Endodermal cell (in vitro differentiated cells): ENCODE data around the gene MICAL3. TPM values are rescaled to one million over a fixed set of nuclear protein-coding genes. Genes with fewer than 3 reads are reported as not detected.

Source experiments
- DNase-seq: peaks from one replicate; pipeline ENCODE4 v3.0.0-alpha.2; 2017
- H3K27ac ChIP-seq: 2 replicates; pipeline ENCODE4 v1.5.1; 2013; ENCODE audit warnings: mild to moderate bottlenecking, low read depth, low read length, moderate library complexity
- H3K27me3 ChIP-seq: 2 replicates; pipeline ENCODE4 v1.6.1; 2013; ENCODE audit warnings: mild to moderate bottlenecking, low read length, moderate library complexity; ENCODE audit not compliant: insufficient read depth, control insufficient read depth, poor library complexity, severe bottlenecking
- H3K36me3 ChIP-seq: 2 replicates; pipeline ENCODE4 v1.7.0; 2013; ENCODE audit warnings: mild to moderate bottlenecking, low read length, moderate library complexity; ENCODE audit not compliant: control insufficient read depth, insufficient read depth
- H3K4me1 ChIP-seq: one replicate; pipeline ENCODE4 v1.7.0; 2013; ENCODE audit warnings: low read length; ENCODE audit not compliant: control insufficient read depth, insufficient read depth
- H3K4me3 ChIP-seq: 2 replicates; pipeline ENCODE4 v1.5.1; 2013; ENCODE audit warnings: mild to moderate bottlenecking, low read length, moderate library complexity
- H3K9ac ChIP-seq: 2 replicates; pipeline ENCODE4 v1.6.1; 2013; ENCODE audit warnings: mild to moderate bottlenecking, low read length, moderate library complexity; ENCODE audit not compliant: poor library complexity, severe bottlenecking; ENCODE audit errors: extremely low read depth
- H3K9me3 ChIP-seq: 2 replicates; pipeline ENCODE4 v1.6.1; 2013; ENCODE audit warnings: mild to moderate bottlenecking, low read length, moderate library complexity; ENCODE audit not compliant: control insufficient read depth
- H3K27ac Mint-ChIP-seq: 2 replicates; pipeline ENCODE4 v1.8.0; 2020; ENCODE audit warnings: mixed read lengths
- H3K27me3 Mint-ChIP-seq: 2 replicates; pipeline ENCODE4 v1.8.0; 2021; ENCODE audit warnings: mild to moderate bottlenecking, mixed read lengths; ENCODE audit not compliant: insufficient read depth
- H3K36me3 Mint-ChIP-seq: 2 replicates; pipeline ENCODE4 v1.8.0; 2020; ENCODE audit warnings: low read depth, mixed read lengths
- H3K4me1 Mint-ChIP-seq: 2 replicates; pipeline ENCODE4 v1.8.0; 2020; ENCODE audit warnings: mixed read lengths
- H3K4me3 Mint-ChIP-seq: 2 replicates; pipeline ENCODE4 v1.8.0; 2020; ENCODE audit warnings: mild to moderate bottlenecking, moderate library complexity, mixed read lengths
- H3K9me3 Mint-ChIP-seq: 2 replicates; pipeline ENCODE4 v1.8.0; 2020; ENCODE audit warnings: mild to moderate bottlenecking, mixed read lengths
- WGBS, 2 experiments: methylation state at CpG; one replicate each; pipeline versions ENCODE4 v1.1.5 to v1.1.7; 2013; ENCODE audit warnings: missing lambda C conversion rate in 2 of 2, mixed read lengths in 1 of 2; ENCODE audit not compliant: insufficient coverage in 1 of 2, insufficient read length in 1 of 2; 5-methylcytosine and 5-hydroxymethylcytosine counted together
- total RNA-seq, 2 donors: library from RNA; stranded (reverse); fragmentation: NEBNext Ultra II Directional in 1 of 2; extraction: Animal tissue kit (Norgen Biotek cat#: 25700) in 1 of 2; gene quantifications; 2 replicates in 1 of 2; 3 replicates in 1 of 2; pipeline ENCODE4 v1.2.1, GENCODE V29; 2021
- TF ChIP-seq, protein P1 (sequence below): fragments of 200-600 bp; sonication (generic); conservative IDR thresholded peaks from 2 replicates; pipeline ENCODE4 v1.5.0; 2021; ENCODE audit warnings: antibody characterized with exemption, mild to moderate bottlenecking

The MICAL3 gene
- total RNA-seq, 2 donors from 2014 or later: 42.8 to 48.1 TPM

DNA sequence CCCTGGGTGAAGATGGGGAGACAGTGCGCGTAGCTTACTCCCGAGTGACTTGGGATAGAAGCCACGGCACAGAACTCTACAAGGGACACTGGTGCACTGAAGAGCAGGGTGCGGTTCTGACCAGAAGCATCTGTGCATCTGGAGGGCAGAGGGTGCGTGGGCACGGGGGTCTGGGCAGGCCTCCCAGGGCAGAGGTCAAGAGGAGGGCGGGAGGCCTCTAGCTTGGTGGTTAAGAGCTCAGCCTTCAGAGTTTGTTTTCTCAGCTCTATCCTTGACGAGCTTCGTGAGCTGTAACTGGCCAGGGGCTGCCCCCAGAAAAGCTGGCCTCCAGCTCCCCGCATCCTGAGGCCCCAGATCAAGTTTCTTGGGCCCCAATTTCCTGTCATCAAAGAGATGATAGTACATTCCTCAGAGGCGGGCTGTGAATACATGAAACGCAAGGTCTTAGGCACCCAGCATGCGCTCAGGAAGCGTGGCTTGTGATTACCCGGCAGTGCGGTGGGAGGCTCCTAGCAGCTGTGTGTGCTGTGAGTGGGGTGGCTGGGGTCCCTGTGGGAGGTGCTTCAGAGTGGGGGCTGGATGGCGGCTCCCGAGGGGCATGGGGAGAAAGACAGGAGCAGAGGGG lies 244.1 kb downstream of the MICAL3 start:
- no peak overlapping the region for H3K4me3 ChIP-seq
- H3K9me3 ChIP-seq: no peaks in the 10 kb centered on the region
- H3K27me3 ChIP-seq: peaks cover 4% of the 10 kb centered on the region
- H3K4me1 ChIP-seq: no peaks in the 10 kb centered on the region
- no peak for DNase-seq
- TF ChIP-seq, protein P1, sequence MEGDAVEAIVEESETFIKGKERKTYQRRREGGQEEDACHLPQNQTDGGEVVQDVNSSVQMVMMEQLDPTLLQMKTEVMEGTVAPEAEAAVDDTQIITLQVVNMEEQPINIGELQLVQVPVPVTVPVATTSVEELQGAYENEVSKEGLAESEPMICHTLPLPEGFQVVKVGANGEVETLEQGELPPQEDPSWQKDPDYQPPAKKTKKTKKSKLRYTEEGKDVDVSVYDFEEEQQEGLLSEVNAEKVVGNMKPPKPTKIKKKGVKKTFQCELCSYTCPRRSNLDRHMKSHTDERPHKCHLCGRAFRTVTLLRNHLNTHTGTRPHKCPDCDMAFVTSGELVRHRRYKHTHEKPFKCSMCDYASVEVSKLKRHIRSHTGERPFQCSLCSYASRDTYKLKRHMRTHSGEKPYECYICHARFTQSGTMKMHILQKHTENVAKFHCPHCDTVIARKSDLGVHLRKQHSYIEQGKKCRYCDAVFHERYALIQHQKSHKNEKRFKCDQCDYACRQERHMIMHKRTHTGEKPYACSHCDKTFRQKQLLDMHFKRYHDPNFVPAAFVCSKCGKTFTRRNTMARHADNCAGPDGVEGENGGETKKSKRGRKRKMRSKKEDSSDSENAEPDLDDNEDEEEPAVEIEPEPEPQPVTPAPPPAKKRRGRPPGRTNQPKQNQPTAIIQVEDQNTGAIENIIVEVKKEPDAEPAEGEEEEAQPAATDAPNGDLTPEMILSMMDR: no peak
- Mint-ChIP-seq H3K27me3 (peaks cover 9% of the 10 kb centered on the region), H3K27ac (no peak overlapping the region), H3K4me1 (peaks cover 3% of the 10 kb centered on the region), H3K9me3 (no peaks in the 10 kb centered on the region), H3K4me3 (no peak overlapping the region), H3K36me3 (no peaks in the 10 kb centered on the region)
- no peaks in the 10 kb centered on the region for H3K36me3 ChIP-seq
- WGBS, 2 experiments: 87 to 92% methylated on average over 10 to 18 of the region's 19 CpGs
- no peak overlapping the region for H3K9ac ChIP-seq
- no peak overlapping the region for H3K27ac ChIP-seq

- Histone ChIP-seq H3K4me3 (no peak overlapping the region), H3K36me3 (no peaks in the 10 kb centered on the region), H3K27ac (no peak overlapping the region), H3K9ac (no peak overlapping the region), H3K9me3 (no peaks in the 10 kb centered on the region), H3K27me3 (peaks cover 11% of the 10 kb centered on the region), H3K4me1 (no peaks in the 10 kb centered on the region)
- Mint-ChIP-seq H3K36me3 (no peaks in the 10 kb centered on the region), H3K27ac (no peak overlapping the region), H3K4me1 (peaks cover 3% of the 10 kb centered on the region), H3K4me3 (no peak overlapping the region), H3K27me3 (peaks cover 9% of the 10 kb centered on the region), H3K9me3 (no peaks in the 10 kb centered on the region)
- DNase-seq: no peak
- 89 to 90% methylated on average over 23 to 27 of the region's 27 CpGs for WGBS, 2 experiments
- TF ChIP-seq, protein P1: no peak
Measured at GRCh38 chr22:17779286-17780115, 244.9 kb downstream of the MICAL3 start.

DNA sequence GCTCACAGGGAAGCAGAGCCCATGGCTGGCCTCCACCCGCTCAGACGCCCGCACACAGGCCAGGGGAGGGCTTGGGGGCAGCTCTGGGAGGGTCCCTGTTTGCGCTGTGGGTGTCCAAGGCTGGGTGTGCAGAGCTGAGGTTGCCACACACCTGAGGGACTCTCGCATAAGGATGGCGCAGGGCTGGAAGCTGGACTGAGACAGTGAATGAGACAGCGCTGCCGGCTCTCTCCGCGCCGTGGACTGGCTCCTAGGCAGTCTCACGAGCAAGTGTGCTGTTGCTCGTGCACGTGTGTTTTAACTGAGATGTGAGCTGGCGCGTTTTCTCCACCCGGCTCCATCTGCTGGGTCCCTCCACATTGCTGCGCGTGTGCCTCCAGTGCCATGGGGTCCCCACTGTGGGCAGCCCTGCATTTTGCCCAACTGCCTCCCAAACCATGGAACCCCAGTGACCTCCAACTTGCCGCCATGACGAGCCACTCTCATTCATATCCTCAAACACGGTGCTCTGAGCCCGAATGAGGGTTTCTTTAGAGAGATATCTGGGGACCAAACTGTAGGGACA lies 245.9 kb downstream of the MICAL3 start:
- H3K4me1 ChIP-seq: no peaks in the 10 kb centered on the region
- H3K4me1 Mint-ChIP-seq: peaks cover 3% of the 10 kb centered on the region

More for the DNA sequence above, 245.9 kb downstream of the MICAL3 start:
- H3K9ac ChIP-seq: no peak overlapping the region
- 95 to 96% methylated on average over 16 to 23 of the region's 23 CpGs for WGBS, 2 experiments
- H3K4me3 ChIP-seq: no peak overlapping the region
- Mint-ChIP-seq H3K4me3 (no peak overlapping the region), H3K27ac (no peak overlapping the region), H3K9me3 (no peaks in the 10 kb centered on the region), H3K27me3 (peaks cover 11% of the 10 kb centered on the region), H3K36me3 (no peaks in the 10 kb centered on the region)
- TF ChIP-seq, protein P1: no peak
- no peaks in the 10 kb centered on the region for H3K9me3 ChIP-seq
- H3K27me3 ChIP-seq: peaks cover 11% of the 10 kb centered on the region
- no peak for DNase-seq
- no peaks in the 10 kb centered on the region for H3K36me3 ChIP-seq
- H3K27ac ChIP-seq: no peak overlapping the region
